HepG2 (cell line): ENCODE data around the gene GAS2L2. TPM values are rescaled to one million over a fixed set of nuclear protein-coding genes. Genes with fewer than 3 reads are reported as not detected.

Source experiments
- CCAR2 ChIP-seq: fragments of 200-400 bp; formaldehyde crosslinking; optimal IDR thresholded peaks from 2 replicates; pipeline ENCODE3; 2018; ENCODE audit warnings: low read depth, mild to moderate bottlenecking, low read length, moderate library complexity
- DPF2 ChIP-seq: sonication (generic); formaldehyde crosslinking; IDR thresholded peaks from 2 replicates; pipeline ENCODE4 v1.4.0; 2020; ENCODE audit warnings: mild to moderate bottlenecking, low read depth, missing genetic modification reagents, borderline replicate concordance
- GATA4 ChIP-seq: sonication (generic); IDR thresholded peaks from 2 replicates; pipeline ENCODE4 v1.6.1; 2016; ENCODE audit warnings: antibody characterized with exemption, low read depth, borderline replicate concordance
- KDM2A ChIP-seq: sonication (generic); formaldehyde crosslinking; IDR thresholded peaks from 2 replicates; pipeline ENCODE4 v1.4.0; 2020; ENCODE audit warnings: low read depth, missing genetic modification reagents, borderline replicate concordance
- LCORL ChIP-seq, 2 experiments: fragments of 450-650 bp in 1 of 2; sonication (generic) in 1 of 2; formaldehyde crosslinking in 1 of 2; IDR thresholded peaks; 2 replicates each; pipeline versions ENCODE4 v1.5.0 to v1.6.1; 2017 to 2020; ENCODE audit warnings: antibody characterized with exemption in 1 of 2, missing genetic modification reagents in 1 of 2
- MAFF ChIP-seq: IDR thresholded peaks from 2 replicates; pipeline ENCODE4 v1.6.1; 2011; ENCODE audit warnings: low read depth, low read length, improper control_type of control experiment
- PAF1 ChIP-seq: IDR thresholded peaks from 2 replicates; pipeline ENCODE4 v1.6.1; 2016; ENCODE audit warnings: missing genetic modification reagents, missing compliant biosample characterization
- PITX1 ChIP-seq: sonication (generic); formaldehyde crosslinking; IDR thresholded peaks from 2 replicates; pipeline ENCODE4 v1.5.1; 2020; ENCODE audit warnings: mild to moderate bottlenecking, missing genetic modification reagents
- POGK ChIP-seq: sonication (generic); formaldehyde crosslinking; conservative IDR thresholded peaks from 2 replicates; pipeline ENCODE4 v1.8.0; 2022; ENCODE audit warnings: mild to moderate bottlenecking, moderate library complexity, missing genetic modification reagents
- POGZ ChIP-seq: sonication (generic); formaldehyde crosslinking; IDR thresholded peaks from 2 replicates; pipeline ENCODE4 v1.4.0; 2020; ENCODE audit warnings: mild to moderate bottlenecking, missing genetic modification reagents
- SIN3B ChIP-seq: fragments of 150-350 bp; IDR thresholded peaks from 2 replicates; pipeline ENCODE4 v1.6.1; 2014; ENCODE audit warnings: low read length
- SMAD9 ChIP-seq: sonication (generic); formaldehyde crosslinking; IDR thresholded peaks from 2 replicates; pipeline ENCODE4 v1.5.1; 2020; ENCODE audit warnings: mild to moderate bottlenecking, missing genetic modification reagents
- TCF7L2 ChIP-seq: IDR thresholded peaks from 2 replicates; pipeline ENCODE4 v1.6.1; 2011; ENCODE audit warnings: mild to moderate bottlenecking, low read depth, low read length, moderate library complexity
- TP53 ChIP-seq: sonication (generic); formaldehyde crosslinking; conservative IDR thresholded peaks from 2 replicates; pipeline ENCODE4 v1.4.0; 2020; ENCODE audit warnings: missing genetic modification reagents
- U2AF2 ChIP-seq: fragments of 200-400 bp; formaldehyde crosslinking; IDR thresholded peaks from 2 replicates; pipeline ENCODE4 v1.6.1; 2017; ENCODE audit warnings: low read depth, mild to moderate bottlenecking, low read length
- ZFP90 ChIP-seq: sonication (generic); formaldehyde crosslinking; IDR thresholded peaks from 2 replicates; pipeline ENCODE4 v1.8.0; 2022; ENCODE audit warnings: missing genetic modification reagents, mild to moderate bottlenecking, inconsistent platforms, borderline replicate concordance
- ZNF225 ChIP-seq: sonication (generic); formaldehyde crosslinking; IDR thresholded peaks from 2 replicates; pipeline ENCODE4 v1.4.0; 2020; ENCODE audit warnings: mild to moderate bottlenecking, missing genetic modification reagents
- ZNF275 ChIP-seq: sonication (generic); formaldehyde crosslinking; IDR thresholded peaks from 2 replicates; pipeline ENCODE4 v1.8.0; 2022; ENCODE audit warnings: missing genetic modification reagents, mild to moderate bottlenecking, inconsistent platforms, borderline replicate concordance
- ZNF557 ChIP-seq: sonication (generic); formaldehyde crosslinking; IDR thresholded peaks from 2 replicates; pipeline ENCODE4 v1.4.0; 2020; ENCODE audit warnings: missing genetic modification reagents
- ZNF605 ChIP-seq: sonication (generic); formaldehyde crosslinking; IDR thresholded peaks from 2 replicates; pipeline ENCODE4 v1.8.0; 2022; ENCODE audit warnings: mild to moderate bottlenecking, missing genetic modification reagents
- ZNF7 ChIP-seq: IDR thresholded peaks from 2 replicates; pipeline ENCODE4 v1.6.1; 2016; ENCODE audit warnings: missing biosample characterization, missing genetic modification reagents
- polyA plus RNA-seq, 8 experiments: library from polyadenylated mRNA; depleted of rRNA in 3 of 8; stranded (reverse) in 7 of 8; unstranded in 1 of 8; fragments of >200 nt; fragmentation: Illumina TruSeq in 4 of 8; extraction: Trizol in 4 of 8; gene quantifications; 2 replicates each; pipeline versions ENCODE4 v1.2.1 to v1.2.3, GENCODE V29; 2011 to 2016; ENCODE audit warnings: low read depth in 4 of 8, missing spikeins in 1 of 8, mixed read lengths in 1 of 8; ENCODE audit not compliant: insufficient read depth in 1 of 8
- total RNA-seq, 5 experiments: library from RNA; depleted of rRNA; stranded (reverse); fragments of >200 nt; fragmentation: Illumina TruSeq; extraction: Trizol; gene quantifications; 2 replicates each; pipeline ENCODE4 v1.2.3, GENCODE V29; 2016; ENCODE audit warnings: low read depth in 1 of 5
- TF ChIP-seq, protein P1 (sequence below): IDR thresholded peaks from 2 replicates; pipeline ENCODE4 v1.6.1; 2016; ENCODE audit warnings: low read depth, missing genetic modification reagents, missing compliant biosample characterization

Gene GAS2L2
- total and polyA plus RNA-seq, 2 of the 13 experiments (the other 11 are each of a cell fraction or from before 2014, with no cell fraction given), result not detected

DNA sequence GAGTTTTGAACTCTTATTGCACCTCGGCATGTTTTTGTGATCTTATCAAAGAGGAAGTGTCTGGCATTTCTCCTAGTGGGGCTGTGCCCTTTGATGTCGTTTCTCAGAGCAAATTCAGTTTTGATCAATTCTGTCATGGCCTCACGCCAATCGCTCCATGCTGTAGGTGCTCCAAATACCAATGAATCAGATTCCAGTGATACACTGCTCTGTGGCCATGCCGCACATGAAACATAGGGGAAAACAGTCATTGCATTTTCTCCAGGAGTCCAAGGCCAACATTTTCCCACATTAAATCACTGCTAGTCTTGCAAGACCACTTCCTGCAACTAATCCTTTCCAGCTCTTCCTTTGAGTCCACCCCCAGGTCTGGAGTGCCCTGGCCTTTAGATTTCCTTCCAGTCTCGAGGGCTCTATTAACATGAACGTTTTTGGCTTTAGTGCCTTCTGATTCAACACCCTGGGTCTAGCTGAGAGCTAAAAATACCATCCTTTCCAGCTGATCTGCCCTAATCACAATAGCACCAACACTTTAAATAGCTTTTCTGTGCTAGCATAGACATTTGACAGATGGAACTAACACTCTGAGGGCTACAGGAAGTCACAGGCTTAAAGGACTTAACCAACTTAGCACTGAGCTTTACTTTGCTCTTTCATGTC is 39.8 kb downstream of the GAS2L2 start (continued):
- TF ChIP-seq ZFP90 (CRISPR knock-in tag) (no peak), LCORL (IDR thresholded peaks at IDR 0.05) (no peak), LCORL (CRISPR knock-in tag; IDR thresholded peaks at IDR 0.05) (no peak), ZNF225 (no peak), SMAD9 (CRISPR knock-in tag) (no peak), DPF2 (CRISPR knock-in tag) (0 out of 2 replicates have a peak, but pooled peaks have one; percentile 52), POGK (CRISPR knock-in tag) (no peak), TP53 (CRISPR knock-in tag) (no peak), ZNF605 (no peak), U2AF2 (no peak), GATA4 (0 out of 2 replicates have a peak, but pooled peaks have one; percentile 58), KDM2A (CRISPR knock-in tag) (no peak), SIN3B (no peak), MAFF (no peak), TCF7L2 (0 out of 2 replicates have a peak, but pooled peaks have one; percentile 46), POGZ (no peak), ZNF275 (no peak), PITX1 (no peak), ZNF557 (CRISPR knock-in tag) (no peak), CCAR2 (no peak), ZNF7 (CRISPR knock-in tag) (no peak), PAF1 (CRISPR knock-in tag) (no peak)
- TF ChIP-seq, protein P1, sequence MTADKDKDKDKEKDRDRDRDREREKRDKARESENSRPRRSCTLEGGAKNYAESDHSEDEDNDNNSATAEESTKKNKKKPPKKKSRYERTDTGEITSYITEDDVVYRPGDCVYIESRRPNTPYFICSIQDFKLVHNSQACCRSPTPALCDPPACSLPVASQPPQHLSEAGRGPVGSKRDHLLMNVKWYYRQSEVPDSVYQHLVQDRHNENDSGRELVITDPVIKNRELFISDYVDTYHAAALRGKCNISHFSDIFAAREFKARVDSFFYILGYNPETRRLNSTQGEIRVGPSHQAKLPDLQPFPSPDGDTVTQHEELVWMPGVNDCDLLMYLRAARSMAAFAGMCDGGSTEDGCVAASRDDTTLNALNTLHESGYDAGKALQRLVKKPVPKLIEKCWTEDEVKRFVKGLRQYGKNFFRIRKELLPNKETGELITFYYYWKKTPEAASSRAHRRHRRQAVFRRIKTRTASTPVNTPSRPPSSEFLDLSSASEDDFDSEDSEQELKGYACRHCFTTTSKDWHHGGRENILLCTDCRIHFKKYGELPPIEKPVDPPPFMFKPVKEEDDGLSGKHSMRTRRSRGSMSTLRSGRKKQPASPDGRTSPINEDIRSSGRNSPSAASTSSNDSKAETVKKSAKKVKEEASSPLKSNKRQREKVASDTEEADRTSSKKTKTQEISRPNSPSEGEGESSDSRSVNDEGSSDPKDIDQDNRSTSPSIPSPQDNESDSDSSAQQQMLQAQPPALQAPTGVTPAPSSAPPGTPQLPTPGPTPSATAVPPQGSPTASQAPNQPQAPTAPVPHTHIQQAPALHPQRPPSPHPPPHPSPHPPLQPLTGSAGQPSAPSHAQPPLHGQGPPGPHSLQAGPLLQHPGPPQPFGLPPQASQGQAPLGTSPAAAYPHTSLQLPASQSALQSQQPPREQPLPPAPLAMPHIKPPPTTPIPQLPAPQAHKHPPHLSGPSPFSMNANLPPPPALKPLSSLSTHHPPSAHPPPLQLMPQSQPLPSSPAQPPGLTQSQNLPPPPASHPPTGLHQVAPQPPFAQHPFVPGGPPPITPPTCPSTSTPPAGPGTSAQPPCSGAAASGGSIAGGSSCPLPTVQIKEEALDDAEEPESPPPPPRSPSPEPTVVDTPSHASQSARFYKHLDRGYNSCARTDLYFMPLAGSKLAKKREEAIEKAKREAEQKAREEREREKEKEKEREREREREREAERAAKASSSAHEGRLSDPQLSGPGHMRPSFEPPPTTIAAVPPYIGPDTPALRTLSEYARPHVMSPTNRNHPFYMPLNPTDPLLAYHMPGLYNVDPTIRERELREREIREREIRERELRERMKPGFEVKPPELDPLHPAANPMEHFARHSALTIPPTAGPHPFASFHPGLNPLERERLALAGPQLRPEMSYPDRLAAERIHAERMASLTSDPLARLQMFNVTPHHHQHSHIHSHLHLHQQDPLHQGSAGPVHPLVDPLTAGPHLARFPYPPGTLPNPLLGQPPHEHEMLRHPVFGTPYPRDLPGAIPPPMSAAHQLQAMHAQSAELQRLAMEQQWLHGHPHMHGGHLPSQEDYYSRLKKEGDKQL (CRISPR knock-in tag), result no peak
